GM19372 (cell line): ENCODE data around the gene TLK1.

ENCODE experiments used
- ATAC-seq: cut with Tn5 transposase; IDR thresholded peaks from one replicate; pipeline ENCODE4 v1.9.1; 2021; ENCODE audit warnings: mild to moderate bottlenecking, low read depth, moderate library complexity; ENCODE audit not compliant: unreplicated experiment

Gene TLK1

GRCh38 chr2:171013851-171014250 lies 146.8 kb downstream of the TLK1 start:
- no peak for ATAC-seq

DNA sequence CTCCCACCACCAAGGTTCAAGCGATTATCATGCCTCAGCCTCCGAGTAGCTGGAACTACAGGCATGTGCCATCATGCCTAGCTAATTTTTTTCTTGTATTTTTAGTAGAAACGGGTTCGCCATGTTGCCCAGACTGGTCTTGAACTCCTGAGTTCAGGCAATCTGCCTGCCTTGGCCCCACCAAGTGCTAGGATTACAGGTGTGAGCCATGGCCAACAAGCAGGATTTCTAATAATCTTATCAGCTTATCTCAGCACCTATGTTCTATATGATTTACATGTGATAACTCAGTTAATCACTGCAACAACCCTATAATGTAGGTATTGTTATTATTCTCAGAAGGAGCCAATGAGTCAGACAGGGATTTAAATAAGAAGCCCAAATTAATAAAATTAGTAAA lies 151.3 kb downstream of the TLK1 start:
- ATAC-seq, result no peak

DNA sequence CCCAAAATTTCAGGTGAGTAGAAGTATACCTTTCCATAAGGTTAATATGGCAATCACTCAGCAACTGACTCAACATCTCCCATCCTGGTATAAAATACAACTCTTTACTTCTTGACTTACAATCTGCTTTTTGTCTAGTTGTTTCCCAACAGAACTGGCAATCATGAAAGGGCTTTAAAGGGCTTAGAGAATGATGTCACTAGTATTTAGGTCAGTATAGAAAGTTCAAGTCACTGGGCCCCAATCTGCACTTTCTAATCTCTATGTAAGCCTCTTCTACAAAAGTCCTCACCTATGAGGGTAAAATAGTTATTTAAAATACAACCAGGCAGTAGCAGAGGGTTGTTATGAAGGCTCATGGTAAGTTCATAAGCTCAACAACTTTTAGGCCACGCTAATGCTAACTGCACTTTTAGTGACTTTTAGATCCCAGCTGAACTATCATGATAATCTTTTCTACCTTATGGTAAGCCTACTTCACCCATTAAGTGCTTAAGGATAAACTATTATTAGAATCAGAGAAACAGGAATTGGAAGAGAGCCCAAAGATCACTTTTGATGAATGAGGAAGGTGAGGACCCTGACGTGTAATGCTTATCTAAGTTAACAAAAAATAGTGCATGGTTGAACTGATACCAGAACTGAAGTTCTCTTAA lies 152.0 kb downstream of the TLK1 start:
- no peak for ATAC-seq

- ATAC-seq, result no peak
Measured at GRCh38 chr2:171004833-171005232, 155.9 kb downstream of the TLK1 start.

DNA sequence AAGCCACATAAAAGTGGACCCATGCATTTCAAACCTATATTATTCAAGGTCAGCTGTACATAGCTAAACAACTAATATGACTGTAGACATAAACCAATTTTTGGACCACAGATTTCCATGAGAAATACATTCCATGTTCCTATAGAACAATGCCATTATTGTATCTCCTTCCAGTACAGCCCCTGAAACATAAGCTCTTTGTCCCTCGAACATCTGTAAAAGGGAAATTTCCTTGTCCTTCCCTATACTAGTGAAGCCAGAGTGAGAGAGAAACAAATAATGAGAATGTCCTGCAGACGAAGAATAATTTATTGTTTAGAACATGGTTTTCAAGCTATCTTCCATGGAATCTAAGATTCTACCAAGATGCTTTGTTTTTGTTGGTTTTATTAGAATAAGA lies 156.3 kb downstream of the TLK1 start:
- ATAC-seq, result no peak

DNA sequence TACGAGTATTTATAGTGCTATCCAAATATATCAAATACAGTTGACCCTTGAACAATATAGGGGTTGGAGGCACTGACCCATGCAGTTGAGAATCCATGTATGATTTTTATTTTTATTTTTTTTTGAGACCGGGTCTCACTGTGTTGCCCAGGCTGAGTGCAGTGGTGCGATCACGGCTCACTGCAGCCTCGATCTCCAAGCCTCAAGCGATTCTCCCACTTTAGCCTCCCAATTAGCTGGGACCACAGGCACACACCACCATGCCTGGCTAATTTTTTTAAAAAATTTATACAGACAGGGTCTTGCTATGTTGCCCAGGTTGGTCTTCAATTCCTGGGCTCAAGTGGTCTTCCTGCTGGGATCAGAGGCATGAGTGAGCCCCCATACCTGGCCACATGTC lies 161.0 kb downstream of the TLK1 start:
- no peak for ATAC-seq

DNA sequence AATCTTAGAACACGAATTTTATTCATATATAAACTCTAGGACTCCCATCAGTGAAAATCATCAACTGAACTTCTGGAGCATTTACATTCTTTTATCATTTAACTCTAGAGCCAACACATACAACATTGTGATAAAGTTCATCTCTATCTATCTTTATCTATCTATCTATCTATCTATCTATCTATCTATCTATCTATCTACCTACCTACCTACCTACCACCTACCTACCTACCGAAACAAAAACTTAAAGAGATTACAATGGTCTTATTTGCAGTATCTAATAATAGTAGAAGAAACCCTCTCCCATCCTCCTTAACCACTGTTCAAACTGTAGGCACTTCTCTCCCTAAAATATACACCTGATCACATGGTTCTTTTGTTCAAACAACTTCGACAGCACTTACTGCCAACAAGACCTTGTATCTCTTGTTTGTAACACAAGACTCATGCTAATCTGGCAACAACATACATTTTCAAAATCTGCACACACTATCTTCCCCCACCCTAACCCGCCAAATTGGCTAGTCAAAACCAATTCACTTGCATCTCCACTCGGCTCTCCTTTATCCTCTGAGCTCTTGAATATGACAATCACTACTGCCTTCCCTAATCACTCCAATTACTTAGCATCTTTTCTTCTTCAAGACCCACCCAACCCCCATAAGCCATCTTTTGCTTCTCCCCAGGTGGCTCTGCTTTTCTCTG lies 162.6 kb downstream of the TLK1 start:
- ATAC-seq, result no peak

- no peak for ATAC-seq
Measured at GRCh38 chr2:170996316-170996715, 164.4 kb downstream of the TLK1 start.

- ATAC-seq, result no peak
Measured at GRCh38 chr2:170991398-170992182, 169.1 kb downstream of the TLK1 start.

DNA sequence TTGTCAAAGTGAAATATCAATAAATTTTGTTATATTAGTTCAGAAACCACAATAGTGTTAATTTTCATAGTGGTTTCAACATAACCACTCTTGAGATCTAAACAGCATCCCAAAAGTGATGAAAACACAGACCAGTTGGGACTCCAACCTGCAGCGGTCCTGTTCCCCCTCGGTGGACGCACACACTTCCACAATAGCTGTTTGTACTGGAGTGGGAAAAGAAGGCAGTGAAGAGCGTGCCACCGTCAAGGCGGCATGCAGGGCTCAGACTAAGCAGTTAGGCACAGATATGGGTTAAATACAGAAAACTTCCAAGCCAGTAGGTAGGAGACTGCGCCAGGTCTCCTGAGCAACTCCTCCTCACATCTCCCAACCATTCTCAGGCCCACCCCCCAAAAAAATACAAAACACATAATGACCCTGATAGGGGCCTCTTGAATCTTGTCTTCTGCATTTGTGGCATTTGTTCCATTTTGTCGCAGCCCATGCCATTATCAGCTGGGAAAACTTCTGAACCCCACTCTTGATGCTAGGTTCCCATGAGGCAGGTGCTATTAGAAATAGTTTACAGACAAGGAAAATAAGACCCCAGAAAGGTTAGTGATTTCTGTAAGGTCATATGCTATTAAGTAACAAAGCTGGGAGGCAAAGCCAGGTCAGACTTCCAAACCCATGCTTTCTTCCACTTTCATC lies 174.0 kb downstream of the TLK1 start:
- ATAC-seq, result no peak

DNA sequence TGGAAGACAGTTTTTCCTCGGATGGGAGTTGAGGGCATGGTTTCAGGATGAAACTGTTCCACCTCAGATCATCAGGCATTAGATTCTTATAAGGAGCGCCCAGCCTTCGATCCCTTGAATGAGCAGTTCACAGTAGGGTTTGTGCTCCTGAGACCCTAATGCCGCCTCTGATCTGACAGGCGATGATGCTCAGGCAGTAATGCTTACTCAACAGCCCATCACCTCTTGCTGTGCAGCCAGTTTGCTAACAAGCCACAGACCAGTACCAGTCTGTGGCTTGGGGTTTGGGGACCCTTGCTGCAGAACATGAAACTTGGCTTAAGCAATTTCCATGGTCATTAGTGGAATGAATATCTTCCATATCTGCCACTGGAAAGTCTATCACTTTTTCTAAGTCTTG lies 175.3 kb downstream of the TLK1 start:
- ATAC-seq, result no peak

- ATAC-seq, result no peak
Measured at GRCh38 chr2:170984079-170984478, 176.6 kb downstream of the TLK1 start.

DNA sequence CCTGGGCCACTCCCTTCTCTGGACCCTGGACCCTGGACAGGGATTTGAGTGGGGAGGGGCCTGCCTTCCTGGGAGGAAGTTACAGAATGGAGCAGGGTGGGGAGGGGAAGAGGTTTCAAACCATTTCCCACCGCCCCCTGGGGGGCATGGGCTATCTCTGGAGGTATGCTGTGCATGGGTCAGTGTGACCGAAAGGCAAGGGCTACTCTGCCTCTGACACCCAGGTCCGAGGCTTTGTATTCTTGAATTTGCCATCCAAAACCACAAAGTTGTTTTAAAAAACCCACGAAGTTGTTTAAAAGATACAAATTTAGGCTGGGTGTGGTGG lies 184.8 kb downstream of the TLK1 start:
- no peak for ATAC-seq

DNA sequence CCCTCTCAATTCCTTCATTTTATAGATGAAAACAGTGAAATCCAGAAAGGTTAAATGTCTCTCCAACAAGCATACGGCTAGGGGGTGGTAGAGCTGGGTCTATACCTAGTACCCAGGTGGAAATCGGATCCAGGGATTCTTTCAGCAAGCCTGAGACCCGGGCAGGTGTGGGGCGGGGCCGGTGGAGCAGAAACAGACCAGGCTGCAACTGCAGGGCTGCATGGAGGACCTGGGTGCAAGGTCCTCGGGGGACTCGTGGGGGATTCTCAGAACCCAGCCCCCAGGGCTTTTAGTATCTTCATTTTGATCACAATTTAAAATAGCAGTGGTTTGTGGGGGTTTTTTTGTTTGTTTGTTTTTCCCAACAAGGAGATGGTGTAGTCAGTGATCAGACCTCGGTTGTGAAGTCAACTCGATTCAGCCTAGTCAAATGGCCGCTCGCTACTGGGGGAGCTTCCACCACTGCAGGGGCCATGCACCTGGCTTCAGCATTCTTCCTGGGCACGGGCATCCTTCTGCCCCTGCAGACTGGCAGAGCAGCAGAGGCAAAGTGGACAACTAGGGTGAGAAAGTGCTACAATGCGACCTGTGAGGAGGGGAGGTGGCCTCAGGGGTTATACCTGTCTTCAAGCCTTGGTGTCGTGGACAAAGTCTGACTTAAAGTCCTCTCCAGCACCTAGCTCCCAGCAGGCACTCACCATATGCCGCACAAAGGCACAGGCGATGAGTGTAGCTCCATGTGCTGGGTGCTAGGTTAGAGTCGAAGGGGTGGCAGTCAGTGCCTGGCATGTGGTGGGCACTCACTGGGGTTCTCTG lies 185.4 kb downstream of the TLK1 start:
- no peak for ATAC-seq

GRCh38 chr2:170974304-170974993 lies 186.2 kb downstream of the TLK1 start:
- ATAC-seq, result no peak

- ATAC-seq, result peak; percentile 90
Measured at GRCh38 chr2:170973492-170974303, 187.0 kb downstream of the TLK1 start.

DNA sequence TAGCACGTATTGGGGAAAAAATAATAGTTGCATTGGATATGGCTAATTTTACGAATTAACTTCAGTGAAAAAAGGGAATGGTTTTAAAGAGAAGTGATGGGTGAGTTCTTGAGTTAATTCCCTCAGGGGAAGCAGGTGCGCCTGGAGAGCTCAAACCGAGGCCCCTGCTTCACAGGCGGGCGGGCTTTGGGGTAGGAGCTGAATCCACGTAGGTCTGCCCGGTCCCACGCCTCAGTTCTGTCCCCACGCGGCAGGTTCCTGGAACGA lies 187.5 kb downstream of the TLK1 start:
- ATAC-seq, result no peak

DNA sequence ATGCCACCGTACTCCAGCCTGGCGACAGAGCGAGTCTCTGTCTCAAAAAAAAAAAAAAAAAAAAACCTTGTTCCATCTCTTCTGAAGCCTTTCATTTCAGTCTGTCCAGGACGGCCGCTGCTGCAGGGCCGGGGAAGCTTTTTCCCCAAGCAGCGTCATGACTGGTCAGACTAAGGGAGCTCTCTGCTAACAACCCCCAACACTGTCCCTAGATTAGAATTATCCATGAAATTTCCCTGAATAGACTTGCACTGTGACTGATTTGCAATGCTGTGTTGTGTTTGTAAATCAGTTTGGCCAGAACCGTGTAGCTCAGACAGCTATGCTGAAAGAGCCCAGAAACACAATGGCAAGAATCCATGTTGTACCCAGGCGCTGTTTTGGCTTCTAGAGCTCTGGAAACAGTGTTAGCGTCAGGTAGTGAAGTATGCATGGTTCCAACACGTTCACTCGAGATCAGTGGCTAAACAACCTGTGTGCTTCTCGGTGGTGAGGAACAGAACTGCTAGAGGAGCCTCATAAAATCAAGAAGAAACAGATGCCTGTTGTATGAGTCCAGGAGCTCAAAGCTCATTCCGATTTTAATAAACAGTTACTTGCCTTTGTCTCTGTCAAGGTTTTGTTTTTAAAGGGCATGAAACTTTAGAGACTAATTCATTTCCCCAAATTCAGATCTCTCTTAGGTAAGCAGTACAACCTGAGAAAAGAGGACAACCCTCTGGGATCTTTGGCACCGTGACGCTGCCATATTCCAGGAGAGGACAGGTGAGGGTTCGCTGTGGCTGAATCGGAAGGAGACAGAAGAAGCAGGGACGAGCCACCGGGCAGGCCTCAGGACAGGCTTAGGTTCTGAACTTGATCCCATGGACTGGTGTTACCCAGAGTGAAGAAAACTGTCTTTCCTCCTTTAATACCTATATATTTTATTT lies 188.1 kb downstream of the TLK1 start:
- ATAC-seq, result no peak
